Measurements from ENCODE around the gene ETS1. TPM values are rescaled to one million over a fixed set of nuclear protein-coding genes. Genes with fewer than 3 reads are reported as not detected.

Gene ETS1
- total RNA-seq, 4 donors from 2014 or later = 72.4 to 211 (median 165) TPM

GRCh38 chr11:128532572-128533091, 54.7 kb downstream of the ETS1 start:
- no peak for DNase-seq (ENCODE audit: low spot score)
- ATAC-seq (ENCODE audit: low FRiP score) = no peak
- TF ChIP-seq CTCF (IDR thresholded peaks at IDR 0.05) = no peak

- no peak for ATAC-seq (ENCODE audit: low FRiP score)
- DNase-seq (ENCODE audit: low spot score) = no peak
- no peak for TF ChIP-seq CTCF (IDR thresholded peaks at IDR 0.05)
These were observed 55.3 kb downstream of the ETS1 start for GRCh38 chr11:128532016-128532571.

GRCh38 chr11:128531588-128531987, 55.8 kb downstream of the ETS1 start:
- DNase-seq (ENCODE audit: low spot score) (no peak), ATAC-seq (ENCODE audit: low FRiP score) (no peak)
- TF ChIP-seq CTCF (IDR thresholded peaks at IDR 0.05) = no peak

- DNase-seq (ENCODE audit: low spot score) = no peak
- peak; percentile 98 for ATAC-seq (ENCODE audit: low FRiP score)
- TF ChIP-seq CTCF (IDR thresholded peaks at IDR 0.05) = no peak
These were observed 57.0 kb downstream of the ETS1 start for GRCh38 chr11:128530118-128531074.

- ATAC-seq (ENCODE audit: low FRiP score) (no peak), DNase-seq (ENCODE audit: low spot score) (no peak)
- no peak for TF ChIP-seq CTCF (IDR thresholded peaks at IDR 0.05)
These were observed 59.1 kb downstream of the ETS1 start for GRCh38 chr11:128528294-128528693.

- ATAC-seq (ENCODE audit: low FRiP score) = no peak
- TF ChIP-seq CTCF (IDR thresholded peaks at IDR 0.05) = no peak
- DNase-seq (ENCODE audit: low spot score) = no peak
These were observed 60.3 kb downstream of the ETS1 start for GRCh38 chr11:128527046-128527445.
